Islet precursor cell (in vitro differentiated cells): ENCODE results near the gene PIAS1.
A peak's percentile ranks its signal among the peaks of the same experiment; 100 is the strongest.
"Not testable (repeated sequence)": the region's sequence is repeated elsewhere in the genome, so short reads cannot be mapped to it uniquely, and the experiment has no call there.

Experiments used
- DNase-seq: peaks from one replicate; pipeline ENCODE4 v3.0.0-alpha.2; 2018

Gene PIAS1

GRCh38 chr15:68205954-68206539 lies 151.9 kb downstream of the PIAS1 start:
- DNase-seq = no peak

DNA sequence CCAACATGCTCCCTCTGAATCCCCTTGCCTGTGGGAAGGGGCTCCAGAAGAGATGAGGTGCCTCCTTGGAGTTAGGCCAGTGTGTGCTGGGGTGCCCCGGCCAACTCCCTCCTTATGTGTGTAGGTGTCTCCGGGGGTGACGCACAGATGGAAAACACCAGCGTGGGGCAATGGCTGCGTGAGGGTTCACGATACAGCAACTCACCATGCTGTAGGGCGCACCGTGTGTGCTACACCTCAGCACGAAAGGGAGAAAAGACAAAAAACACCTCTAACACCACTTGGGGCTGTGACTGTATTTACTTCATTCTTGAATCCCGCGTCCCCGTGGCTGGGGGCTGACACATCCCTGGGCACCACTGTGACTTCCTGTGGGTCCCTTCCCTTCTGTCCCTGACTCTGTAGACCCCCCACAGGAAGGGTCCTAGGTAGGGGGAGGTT lies 152.6 kb downstream of the PIAS1 start:
- no peak for DNase-seq

GRCh38 chr15:68207176-68207935 lies 153.2 kb downstream of the PIAS1 start:
- peak; percentile 50 for DNase-seq

- no peak for DNase-seq
Observed at GRCh38 chr15:68208136-68208535, 154.0 kb downstream of the PIAS1 start.

GRCh38 chr15:68208636-68209240 lies 154.6 kb downstream of the PIAS1 start:
- DNase-seq = no peak

- DNase-seq = no peak
Observed at GRCh38 chr15:68209272-68209671, 155.2 kb downstream of the PIAS1 start.

DNA sequence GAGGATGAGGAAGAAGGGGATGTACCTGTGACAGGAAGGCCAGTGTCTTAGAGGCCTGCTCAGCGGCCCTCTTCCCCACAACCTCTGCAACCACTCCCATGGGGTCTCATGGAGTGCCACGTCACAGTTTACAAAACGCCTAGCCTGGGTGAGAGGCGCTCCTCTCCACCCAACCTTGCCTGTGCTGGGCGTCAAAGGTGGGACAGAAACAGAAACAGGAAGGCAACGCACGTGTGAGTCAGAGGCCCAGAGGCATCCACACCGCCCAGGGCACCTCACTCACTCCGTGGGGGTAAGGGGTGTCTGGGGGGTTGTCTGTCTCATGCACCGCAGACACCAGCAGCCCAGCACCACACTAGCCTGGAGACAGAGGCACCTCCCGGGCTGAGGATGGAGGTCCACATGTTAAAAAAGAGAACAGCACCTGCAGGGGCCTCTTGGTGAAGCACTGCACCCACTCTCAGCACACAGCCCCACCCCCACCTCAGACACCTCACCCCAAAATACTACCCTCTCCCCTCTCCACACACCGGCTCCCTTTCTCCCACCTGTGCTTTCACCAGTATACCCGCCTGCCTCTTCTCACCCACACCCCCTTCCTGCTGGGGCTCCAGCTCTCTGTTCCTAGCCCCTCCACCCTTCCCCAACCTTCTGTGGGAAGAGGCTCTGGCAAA lies 155.8 kb downstream of the PIAS1 start:
- DNase-seq = no peak

DNA sequence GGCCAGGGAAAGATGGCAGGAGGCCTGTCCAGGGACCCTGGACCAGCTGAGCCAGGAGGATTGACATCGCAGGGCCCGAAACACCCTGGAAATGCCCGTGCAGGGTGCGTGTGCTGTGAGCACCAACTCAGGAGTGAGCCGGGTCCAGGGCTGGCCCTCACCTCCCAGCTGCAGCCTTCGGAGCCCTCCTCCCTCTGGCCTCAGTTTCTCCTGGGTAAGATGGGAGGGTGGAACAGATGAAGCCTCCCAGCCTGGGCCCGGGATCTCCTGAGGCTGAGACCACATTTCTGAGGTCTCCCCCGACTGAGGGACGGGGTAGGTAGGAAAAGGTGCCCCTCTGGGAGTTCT lies 156.3 kb downstream of the PIAS1 start:
- no peak for DNase-seq

DNA sequence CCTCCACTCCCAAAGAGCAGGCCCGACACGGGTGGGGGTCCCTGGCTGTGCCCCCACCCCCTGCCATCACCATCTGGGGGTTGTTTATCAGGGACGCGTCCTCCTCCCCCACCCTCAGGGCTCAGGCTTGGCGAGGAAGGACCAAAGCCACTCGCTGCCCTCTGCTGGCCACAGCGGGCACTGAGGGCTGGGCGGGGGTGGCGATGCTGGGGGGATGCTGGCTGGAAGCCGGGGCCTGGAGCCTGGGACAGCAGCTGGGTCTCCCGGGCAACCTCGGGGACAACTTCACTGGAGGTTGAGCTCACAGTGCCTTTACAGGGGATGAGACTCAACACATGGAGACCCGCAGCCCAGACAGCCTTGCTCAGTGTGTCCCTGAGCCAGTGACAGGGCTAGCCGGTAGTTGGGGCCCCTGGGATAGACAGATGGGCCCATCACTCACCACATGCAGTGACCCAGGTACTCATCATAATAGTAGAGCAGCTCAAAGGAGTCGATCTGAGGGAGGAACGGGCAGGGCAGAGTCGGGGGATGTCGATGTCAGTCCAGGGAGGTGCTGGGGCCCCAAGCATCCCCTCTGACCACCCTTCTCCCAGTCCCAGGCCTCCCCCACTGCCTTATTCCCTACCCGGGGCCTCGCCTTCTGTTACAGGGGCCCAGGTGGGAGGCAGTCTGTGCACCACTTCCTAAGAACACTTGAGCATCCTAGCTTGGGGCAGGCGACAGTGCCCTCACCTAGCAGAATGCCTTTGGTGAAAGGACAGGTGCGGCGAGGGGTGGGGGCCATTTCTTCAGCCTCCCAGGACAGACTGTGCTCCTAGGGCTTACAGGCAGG lies 156.9 kb downstream of the PIAS1 start:
- DNase-seq = peak; percentile 81

DNA sequence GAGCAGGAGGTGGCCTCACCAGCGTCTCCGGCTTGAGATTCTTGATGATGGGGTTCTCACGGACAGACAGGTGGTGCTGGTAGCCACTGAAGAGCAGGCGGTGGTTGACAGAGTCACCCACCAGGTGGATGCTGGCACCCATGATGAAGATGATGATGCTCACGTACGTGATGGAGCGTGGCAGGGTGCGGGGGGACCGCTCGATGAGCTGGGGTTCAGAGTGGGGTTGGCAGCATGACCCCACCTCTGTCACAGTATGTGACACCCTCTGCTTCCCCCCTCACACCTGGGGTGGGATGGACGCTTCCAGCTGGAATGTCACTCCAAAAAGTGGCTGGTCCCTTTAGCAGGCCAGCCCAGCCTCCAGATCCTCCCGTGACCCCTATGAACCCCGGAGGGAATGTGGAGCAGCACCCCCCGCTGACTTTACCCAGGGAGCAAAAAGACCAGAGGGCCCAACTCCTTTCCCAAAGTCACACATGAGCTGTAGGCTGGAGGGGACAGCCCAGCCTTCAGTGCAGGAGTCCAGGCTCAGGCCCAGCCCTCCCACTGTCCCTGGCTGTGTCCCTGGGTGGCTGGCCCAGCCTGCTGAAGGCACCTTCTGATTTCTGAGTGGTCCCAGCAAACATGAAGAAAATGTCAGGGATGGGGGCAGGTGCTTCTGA lies 157.7 kb downstream of the PIAS1 start:
- peak; percentile 27 for DNase-seq

- DNase-seq = not testable (repeated sequence)
Observed at GRCh38 chr15:68213491-68213845, 159.4 kb downstream of the PIAS1 start.

- DNase-seq = peak; percentile 47
Observed at GRCh38 chr15:68213991-68214837, 160.1 kb downstream of the PIAS1 start.

GRCh38 chr15:68214838-68215254 lies 160.7 kb downstream of the PIAS1 start:
- DNase-seq = no peak

GRCh38 chr15:68217341-68217740 lies 163.2 kb downstream of the PIAS1 start:
- peak; percentile 12 for DNase-seq

DNA sequence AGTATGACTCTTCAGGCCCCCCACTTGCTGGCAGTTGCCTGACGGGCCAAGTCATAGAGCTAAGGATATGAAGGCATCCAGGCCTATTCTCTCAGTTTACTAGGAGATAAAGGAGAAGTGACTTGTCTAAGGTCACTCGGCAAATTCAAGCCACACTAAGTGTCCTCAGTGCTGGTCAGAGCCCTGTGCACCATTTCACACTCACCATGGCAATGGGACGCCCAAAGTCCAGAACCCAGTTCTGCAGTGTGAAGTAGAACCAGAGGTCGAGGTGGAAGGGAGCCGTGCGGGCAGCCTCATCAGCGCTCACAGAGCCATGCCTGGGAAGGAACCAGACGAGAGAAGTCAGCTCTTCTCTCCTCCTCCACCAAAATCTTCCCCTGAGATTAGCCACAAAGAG lies 164.2 kb downstream of the PIAS1 start:
- DNase-seq = peak; percentile 37

- peak; percentile 30 for DNase-seq
Observed at GRCh38 chr15:68218847-68219798, 165.0 kb downstream of the PIAS1 start.

DNA sequence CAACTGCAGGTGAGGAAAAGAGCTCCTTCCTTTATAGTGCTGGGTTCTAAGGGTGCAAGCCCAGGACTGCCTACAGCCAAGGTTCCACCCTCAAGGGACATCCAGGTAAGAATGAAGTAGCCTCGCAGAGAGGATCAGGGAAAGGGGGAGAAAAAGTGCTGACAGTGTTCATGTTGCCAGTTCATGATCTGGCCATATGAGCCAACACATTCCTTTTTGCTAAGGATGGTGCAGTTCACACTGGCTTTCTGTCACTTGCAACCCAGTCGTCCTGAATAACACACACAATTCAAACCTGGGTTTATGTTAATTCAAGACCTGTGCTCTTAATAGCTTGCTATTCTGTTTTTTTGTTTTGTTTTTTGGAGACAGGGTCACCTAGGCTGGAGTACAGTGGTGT lies 166.4 kb downstream of the PIAS1 start:
- DNase-seq = peak; percentile 12

- peak; percentile 6 for DNase-seq
Observed at GRCh38 chr15:68220967-68221366, 166.9 kb downstream of the PIAS1 start.

DNA sequence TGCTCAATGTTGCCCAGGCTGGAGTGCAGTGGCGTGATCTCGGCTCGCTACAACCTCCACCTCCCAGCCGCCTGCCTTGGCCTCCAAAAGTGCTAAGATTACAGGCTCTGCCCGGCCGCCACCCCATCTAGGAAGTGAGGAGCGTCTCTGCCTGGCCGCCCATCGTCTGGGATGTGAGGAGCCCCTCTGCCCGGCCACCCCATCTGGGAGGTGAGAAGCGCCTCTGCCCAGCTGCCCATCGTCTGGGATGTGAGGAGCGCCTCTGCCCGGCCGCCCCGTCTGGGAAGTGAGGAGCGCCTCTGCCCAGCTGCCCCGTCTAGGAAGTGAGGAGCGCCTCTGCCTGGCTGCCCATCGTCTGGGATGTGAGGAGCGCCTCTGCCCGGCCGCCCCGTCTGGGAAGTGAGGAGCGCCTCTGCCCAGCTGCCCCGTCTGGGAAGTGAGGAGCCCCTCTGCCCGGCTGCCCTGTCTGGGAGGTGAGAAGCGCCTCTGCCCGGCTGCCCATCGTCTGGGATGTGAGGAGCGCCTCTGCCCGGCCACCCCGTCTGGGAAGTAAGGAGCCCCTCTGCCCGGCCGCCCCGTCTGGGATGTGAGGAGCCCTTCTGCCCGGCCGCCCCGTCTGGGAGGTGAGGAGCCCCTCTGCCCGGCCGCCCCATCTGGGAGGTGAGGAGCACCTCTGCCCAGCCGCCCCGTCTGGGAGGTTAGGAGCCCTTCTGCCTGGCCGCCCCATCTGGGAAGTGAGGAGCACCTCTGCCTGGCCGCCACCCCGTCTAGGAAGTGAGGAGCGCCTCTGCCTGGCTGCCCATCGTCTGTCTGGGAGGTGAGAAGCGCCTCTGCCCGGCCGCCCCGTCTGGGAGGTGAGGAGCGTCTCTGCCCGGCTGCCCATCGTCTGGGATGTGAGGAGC lies 167.7 kb downstream of the PIAS1 start:
- not testable (repeated sequence) for DNase-seq
